GM18517 (cell line): Measurements from ENCODE around the gene PLXND1.

ENCODE experiments used
- ATAC-seq: cut with Tn5 transposase; IDR thresholded peaks from one replicate; pipeline ENCODE4 v1.9.1; 2021; ENCODE audit warnings: mild to moderate bottlenecking, moderate library complexity; ENCODE audit not compliant: unreplicated experiment

The PLXND1 gene

GRCh38 chr3:129564981-129565644, 41.4 kb downstream of the PLXND1 start:
- ATAC-seq, result no peak

DNA sequence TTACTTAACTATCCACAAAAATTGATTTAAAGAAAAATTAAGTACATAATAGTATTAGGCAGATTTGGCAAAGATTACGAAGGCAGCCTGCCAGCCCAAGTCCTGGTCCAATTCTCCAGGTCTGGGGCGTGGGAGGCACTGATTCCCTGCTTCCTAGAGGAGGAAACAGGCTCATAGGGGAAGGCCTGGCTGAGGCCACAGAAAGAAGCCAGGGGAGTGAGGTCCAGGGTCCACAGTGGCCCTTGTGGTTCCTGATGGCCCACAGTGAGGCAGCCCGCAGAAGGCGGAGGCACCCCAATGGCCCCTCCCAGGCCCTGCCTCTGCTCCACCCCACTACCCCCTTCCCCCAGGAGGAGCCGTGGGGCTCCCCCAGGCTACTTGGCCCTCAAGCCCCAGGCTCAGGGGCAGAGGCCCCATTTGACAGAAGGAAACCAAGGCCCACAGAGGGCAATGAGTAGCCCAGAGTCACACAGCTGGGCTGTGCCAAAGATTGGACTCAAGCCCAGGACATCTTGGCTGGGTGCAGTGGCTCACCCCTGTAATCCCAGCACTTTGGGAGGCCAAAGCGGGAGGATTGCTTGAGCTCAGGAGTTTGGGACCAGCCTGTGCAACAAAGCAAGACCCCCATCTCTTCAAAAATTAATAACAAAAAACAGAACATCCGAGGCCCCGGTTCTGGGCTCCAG, 42.5 kb downstream of the PLXND1 start:
- no peak for ATAC-seq

DNA sequence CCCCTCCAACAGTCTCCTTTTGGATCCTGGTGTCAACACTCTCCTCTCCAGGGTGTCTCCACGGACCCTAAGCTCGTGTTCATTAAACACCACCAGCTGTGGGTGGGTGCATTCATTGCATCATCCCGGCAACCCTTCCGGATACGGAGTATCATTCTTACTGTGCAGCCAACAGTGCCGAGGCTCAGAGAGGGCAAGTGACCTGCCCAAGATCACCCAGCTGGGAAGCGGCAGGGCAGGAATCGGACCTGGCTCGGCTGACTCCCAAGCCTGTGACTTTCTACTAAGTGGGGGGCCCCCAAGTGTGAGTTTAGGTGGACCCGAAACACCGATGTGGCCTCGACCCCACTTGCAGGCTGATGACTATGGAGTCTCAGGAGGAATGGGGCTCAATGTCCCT, 43.1 kb downstream of the PLXND1 start:
- ATAC-seq, result no peak

GRCh38 chr3:129562803-129563202, 43.7 kb downstream of the PLXND1 start:
- ATAC-seq, result no peak

DNA sequence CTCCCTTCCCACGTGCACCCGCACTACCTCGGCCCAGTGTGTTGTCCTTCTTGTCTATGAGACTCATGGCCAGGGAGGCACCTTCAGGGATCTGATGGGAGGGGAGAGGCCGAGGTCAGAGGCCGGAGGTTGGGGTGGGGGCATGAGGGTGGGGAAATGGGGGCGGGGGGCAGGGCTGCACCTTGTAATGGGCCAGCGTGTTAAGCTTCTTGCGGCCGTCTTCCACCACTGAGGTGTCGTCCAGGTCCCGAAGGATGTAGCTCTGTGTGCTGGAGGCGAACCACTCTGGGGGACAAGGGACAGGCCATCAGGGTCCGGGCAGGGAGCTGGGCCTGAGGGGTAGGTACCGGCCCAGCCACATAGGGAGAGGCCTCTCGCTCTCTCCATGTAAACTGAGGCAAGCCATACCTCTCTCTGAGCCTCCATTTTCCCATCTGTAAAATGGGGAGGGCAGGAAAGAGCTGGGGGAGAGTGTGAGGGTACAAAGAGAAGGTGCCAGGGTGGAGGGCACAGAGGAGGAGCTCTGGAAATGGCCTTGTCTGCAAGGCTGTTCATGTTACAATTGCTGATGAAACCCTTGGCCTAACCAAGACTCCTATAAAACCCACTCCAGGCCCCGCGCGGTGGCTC, 44.7 kb downstream of the PLXND1 start:
- no peak for ATAC-seq

GRCh38 chr3:129560911-129561594, 45.4 kb downstream of the PLXND1 start:
- no peak for ATAC-seq

DNA sequence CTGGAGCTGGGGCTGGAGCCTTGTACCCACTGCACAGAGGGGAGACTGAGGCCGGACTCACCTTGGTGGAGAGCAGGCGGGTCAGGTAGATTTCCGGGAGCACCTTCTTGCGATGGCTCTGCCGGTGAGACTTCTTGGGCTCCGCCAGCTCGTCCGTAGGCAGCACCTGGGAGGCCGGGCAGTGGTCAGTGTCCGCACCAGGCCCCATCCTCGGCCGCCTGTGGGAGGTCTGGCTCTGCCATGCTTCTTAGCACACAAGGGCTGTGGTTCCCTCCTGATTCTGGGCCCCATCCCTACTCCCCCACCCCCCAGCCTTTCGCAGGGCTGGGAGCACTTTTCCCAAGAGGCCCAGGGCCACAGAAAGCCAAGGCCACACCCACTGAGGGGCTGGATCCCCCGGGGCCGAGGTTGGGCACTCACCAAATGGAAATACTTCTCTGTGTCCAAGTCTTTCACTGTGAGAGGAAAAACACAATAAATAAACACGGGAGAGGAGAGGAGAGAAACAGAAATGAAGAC, 46.1 kb downstream of the PLXND1 start:
- no peak for ATAC-seq

DNA sequence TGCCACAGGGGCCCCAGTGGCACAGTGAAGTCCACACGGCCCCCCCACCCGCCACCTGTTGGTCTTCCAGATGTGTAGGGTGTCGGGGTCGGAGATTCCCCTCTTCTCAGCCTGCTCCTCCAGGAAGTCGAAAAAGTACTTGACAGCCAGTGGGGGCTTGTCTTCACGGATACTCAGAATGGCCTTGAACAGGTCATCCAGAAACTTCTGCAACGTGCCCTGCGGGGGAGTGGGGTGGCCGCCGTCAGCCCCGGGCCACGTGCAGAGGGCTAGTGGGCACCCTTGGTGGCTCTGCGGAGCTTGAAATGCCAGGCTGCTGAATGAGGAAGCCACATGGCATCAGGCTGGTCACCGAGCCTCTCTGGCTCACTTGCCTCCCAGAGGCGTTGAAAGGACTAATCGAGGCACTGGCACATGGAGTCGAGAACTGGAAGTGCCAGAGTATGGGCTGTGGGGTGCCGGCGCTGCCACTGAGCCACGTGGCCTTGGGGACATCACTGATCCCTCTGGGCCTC, 46.9 kb downstream of the PLXND1 start:
- no peak for ATAC-seq

DNA sequence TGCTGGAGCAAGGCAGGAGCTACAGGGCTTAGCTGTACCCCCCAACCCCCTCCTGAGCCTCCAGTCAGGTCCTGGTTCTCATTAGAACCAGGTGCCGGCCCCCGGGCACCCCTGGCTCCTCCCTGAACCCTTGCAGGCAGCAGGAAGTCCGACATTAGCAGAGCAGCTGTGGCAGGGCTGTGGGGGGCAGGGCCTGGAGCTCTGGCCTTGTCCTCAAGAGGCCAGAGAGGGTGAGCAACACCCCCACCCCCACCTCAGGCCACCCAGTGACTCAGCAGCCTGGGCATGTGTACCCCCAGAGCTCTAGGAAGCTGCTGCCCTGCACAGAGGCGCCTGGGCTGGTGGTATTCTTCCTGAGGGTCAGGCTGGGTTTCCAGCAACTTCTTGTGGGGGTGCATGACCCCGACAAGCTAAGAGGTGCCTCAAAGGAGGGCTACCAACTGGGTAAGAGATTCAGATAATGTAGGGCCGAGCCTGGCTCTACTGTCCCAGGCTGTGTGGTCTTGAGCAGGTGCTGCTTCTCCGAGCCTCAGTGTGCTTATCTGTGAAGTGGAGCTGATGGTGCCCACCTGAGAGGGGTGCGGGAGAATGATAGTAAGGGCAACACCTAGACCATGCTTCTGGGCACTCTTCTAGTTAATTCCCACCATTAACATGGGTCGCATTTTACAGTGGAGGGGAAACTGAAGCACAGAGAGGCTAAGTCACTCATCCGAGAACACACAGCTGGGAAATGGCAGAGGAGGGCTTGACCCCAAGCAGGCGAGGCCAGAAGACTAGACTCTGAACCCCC, 47.5 kb downstream of the PLXND1 start:
- ATAC-seq, result no peak

DNA sequence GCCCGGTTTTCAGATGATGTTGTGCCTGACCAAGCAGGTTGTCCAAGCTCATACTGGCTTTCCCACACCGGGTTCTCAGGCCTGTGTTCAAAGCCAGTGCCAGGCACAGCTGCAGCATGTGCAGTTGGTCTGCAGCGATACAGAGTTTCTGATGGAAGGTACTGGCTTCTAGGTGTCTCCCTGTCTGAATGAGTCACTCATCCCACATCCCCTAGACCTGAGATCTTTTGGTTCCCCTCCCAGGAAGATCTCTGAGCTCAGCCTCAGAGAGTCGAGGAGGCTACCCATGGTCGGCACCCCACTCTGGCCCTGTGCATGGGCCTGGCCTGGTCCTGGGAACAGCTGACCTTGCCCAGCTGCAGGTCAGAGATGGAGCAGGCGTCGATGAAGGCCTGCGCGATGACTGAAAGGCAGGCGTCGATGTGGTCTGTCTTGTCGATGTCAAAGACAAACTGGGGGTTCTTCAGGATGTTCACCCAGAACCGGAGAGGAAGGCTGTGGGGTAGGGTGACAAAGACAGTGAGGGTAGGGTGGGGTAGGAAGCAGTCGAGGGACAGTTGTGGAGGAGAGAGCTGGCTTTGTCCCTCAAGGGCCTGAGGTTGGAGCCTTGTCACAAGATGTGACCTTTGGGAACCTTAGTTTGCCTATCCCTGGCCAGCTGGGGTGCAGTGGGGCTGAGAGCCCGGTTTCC, 48.2 kb downstream of the PLXND1 start:
- no peak for ATAC-seq

GRCh38 chr3:129557548-129557894, 49.0 kb downstream of the PLXND1 start:
- no peak for ATAC-seq

DNA sequence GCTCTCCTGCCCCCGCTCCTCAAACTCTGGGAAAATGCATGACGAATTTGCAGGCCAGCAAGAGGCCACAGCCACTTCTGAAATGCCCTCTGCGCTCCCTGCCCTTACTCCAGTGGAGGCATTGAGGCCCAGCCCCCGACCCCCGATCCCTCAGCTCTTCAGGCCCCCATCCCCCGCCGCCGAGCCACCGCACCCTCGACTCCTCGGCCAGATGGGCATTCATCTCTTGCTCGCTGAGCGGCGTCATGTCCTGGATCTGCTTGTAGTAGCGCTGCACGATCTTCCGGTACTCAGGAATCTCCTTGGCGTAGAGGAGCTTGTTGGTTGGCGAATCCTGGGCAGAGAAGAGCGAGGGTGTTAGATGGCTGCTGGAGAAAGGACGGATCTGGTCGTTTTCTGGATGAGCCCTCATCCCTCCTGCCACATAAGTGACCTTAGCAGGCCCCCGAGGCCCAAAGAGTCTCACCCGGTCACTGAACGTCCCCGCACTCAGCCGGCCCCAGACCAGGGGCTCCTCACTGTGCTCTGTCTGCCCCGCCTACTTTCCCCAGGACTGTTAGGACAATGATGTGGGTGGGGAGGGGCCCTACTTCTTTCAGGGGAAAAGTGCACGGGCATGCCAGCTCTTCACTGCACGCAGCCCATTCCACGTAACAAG, 49.5 kb downstream of the PLXND1 start:
- ATAC-seq, result no peak

- no peak for ATAC-seq
These were observed 50.1 kb downstream of the PLXND1 start for GRCh38 chr3:129556358-129556695.

DNA sequence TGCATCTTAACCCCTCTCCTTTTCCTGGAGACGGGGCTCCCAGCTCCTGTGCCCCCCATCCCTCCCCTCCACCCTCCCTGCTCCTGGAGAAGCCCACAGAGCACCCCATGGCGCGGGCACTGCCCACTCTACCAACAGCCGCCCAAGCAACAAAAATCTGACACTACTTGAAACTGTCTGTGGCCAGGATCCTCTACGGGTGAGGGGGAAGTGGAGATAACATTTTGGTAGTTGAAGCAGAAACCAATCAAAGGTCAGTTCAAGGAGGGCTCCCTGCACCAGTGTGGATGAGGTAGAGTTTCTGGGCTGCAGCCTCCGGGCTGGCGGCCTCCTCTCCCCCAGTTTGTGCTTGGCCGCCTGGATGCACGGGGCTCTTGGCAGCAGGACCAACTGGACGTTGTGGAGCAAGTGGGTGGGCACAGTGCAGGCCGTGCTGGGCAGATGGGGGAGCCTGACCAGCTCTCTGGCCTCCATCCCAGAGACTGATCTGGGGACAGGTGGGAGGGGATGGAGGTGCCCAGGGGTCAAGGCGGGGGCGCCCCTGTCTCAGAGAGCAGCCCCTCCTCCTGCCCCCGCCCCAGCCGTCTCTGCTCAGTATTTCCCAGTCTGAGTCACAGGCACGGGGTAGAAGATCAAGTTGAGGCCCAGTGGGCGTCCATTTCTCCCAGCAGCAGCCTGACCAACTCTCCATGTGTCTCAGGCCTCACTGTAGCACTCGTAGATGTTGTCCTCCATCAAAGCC, 50.7 kb downstream of the PLXND1 start:
- ATAC-seq, result no peak

DNA sequence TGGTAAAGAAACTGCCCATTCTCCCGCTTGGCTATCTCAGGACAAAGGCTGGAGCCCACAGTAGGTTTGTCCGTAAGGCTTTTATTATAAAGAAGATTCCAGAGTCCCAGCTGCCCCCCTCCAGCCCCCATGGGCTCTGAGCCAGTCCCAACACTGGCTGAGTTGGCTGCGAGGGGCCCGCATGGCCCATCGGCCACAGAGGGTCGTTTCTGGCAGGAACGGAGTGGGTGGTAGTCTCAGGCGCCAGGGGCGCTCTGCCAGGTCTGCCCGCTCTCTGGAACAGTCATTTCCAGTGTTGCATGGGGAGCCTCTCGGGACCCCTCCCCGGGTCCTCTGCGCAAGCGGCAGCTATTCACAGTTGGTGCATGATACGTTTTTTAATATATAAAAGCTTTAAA, 51.3 kb downstream of the PLXND1 start:
- no peak for ATAC-seq

GRCh38 chr3:129554356-129555152, 51.9 kb downstream of the PLXND1 start:
- no peak for ATAC-seq

DNA sequence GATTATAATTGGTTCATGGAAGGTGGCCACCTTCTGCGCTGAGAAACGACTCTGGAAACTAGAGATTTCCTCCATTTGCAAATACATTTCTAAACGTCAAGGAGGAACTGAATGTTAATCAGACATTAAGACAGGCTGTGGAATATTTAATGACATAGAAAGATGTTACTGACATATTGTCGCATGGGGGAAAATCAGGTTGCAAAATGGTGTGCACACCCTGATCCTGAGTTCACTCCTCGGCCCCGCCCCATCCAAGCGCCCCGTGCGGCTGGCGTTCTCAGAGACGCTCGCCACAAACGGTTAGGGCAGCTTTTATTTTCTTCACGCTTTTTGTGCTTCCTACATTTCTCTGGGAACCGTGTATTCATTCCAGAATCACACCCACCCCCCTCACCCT, 52.8 kb downstream of the PLXND1 start:
- no peak for ATAC-seq

DNA sequence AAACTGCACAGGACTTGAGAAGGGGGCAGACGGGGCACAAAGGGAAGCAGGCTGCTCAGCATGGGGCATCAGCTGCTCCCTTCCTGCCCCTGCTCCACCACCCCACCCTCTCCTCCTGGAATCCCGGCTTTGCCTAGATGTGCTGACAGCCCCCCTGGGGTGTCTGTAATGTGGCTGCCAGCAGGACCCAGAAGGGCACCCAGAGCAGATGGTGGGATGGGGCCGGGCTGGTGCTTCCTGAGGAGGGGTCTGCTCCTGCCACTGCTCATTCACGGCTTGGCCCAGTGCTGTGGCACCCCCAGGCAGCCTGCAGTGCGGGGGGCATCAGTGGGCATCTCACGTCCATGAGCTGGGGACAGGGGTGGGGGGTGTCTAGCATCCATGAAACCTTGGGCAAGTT, 53.3 kb downstream of the PLXND1 start:
- ATAC-seq, result no peak
